ENCODE results near the gene WDR73.
A peak's percentile ranks its signal among the peaks of the same experiment; 100 is the strongest.

The WDR73 gene

DNA sequence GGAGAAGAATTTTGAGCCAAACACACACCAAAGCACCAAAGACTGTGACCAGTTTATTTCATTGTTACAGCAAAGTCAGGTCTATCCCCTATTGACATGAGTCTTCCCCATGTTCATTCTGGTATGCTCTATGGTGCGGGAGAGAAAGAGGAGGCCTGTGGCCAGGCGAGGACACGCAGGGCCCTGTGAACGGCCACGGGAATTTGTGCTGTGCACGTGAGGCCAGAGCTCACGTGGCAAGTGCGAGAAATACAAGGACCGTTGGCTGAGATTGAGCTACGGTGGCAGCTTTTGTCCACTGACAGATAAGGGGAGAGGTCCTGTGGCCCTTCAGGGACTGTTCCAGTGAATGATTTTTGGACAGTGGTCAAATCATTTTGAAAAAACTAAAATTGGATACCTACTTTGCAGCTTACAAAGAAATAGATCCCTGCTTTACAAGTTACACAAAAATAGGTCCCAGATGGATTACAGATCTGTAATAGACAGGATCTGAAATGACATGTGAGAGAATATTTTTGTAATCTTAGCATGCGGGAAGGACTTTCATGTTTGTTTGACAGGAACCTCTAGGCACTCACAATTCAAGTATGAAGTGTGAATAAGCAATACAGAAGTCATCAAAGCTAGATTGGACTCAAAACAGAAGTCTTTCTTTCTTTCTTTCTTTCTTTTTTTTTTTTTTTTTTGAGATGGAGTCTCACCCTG, 44.1 kb downstream of the WDR73 start:
- DNase-seq = no peak

DNA sequence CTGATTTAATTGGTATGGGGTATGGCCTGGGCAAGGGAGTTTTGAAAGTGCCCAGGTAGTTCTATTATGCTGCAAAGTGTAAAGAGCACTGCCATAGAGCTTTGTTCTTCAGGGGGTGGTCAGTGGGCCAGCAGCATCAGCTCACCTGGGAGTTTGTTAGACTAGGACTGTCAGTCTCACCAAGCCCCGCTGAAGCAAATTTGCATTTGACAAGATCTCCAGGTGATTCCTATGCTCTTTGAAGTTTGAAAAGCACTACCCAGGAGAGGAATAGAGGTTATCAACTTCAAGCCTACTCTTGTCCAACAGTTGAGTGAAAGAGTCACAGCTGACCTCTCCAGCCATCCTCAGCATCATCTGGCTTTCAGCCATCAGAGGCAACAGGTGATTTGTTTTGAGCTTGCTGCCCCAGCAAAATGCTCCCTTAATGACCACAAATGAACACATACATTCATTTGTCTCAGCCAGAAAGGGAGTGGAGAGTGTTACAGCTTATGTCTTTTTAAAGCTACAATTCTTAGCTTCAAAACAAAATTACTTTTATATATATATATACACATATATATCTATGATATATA, 45.3 kb downstream of the WDR73 start:
- no peak for DNase-seq

DNA sequence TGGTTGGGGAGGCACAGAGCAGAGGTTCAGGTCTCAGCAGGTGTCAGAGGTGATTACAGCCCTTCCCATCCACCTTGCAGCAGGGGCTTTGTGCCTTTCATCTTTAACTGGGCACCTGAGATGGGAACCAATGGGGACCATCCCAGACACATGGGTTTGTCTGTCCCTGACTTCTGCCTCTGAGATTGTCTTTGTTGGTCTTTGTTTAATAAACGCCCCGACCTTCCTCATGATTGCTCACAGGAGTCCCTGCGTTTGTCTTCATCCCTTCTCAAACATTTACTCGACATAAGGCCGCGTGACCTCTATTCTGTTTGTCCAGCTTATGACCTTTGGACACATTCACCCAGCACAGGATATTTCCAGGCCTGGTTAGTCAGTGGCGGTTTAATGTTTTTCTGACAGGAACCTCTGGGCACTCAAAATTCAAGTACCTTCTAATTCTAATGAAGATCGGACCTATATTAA, 47.4 kb downstream of the WDR73 start:
- no peak for DNase-seq

DNA sequence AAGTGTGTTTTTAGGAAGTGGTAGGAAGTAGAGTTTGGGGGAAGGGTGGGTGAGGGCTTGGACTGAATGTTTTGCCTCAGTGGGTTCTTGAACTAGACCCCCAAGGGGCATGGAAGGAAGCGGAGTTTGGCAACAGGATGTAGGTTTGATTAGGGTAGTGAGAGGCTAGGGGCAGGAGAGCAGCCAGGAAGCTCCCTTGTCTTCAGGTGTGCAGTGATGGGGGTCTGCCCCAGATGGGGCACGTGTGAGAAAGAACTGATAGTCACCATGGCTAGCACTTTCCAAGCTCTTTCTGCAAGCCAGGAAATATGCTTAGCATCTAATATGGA, 48.6 kb downstream of the WDR73 start:
- no peak for DNase-seq

DNA sequence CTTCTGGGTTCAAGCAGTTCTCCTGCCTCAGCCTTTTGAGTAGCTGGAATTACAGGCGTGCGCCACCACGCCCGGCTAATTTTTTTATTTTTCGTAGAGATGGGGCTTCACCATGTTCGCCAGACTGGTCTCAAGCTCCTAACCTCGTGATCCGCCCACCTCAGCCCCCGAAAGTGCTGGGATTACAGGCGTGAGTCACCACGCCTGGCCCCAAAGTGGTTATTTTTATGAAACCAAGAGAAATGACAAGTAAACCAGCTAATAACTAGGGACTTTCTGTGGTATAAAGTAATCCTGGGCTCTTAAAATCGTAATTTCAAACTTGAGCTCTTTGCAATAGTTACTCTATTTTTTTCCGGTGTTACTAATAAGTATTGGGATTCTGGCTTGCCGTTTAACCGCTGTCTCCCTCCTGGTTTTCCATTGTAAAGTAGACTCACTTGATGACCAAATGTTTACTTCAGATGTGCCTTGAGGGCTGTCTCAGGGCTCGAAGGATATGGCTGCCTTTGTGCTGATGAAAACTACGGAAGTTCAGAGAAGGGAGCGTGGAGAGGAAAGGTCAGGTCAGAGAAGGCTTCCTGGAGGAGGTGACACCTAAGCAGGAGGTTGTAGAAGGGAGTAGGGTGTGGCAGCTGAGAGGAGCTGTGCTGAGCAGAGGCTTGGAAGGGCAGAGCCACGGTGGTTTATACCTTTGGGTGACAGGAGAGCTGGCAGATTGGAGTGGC, 49.1 kb downstream of the WDR73 start:
- peak; percentile 71 for DNase-seq

DNA sequence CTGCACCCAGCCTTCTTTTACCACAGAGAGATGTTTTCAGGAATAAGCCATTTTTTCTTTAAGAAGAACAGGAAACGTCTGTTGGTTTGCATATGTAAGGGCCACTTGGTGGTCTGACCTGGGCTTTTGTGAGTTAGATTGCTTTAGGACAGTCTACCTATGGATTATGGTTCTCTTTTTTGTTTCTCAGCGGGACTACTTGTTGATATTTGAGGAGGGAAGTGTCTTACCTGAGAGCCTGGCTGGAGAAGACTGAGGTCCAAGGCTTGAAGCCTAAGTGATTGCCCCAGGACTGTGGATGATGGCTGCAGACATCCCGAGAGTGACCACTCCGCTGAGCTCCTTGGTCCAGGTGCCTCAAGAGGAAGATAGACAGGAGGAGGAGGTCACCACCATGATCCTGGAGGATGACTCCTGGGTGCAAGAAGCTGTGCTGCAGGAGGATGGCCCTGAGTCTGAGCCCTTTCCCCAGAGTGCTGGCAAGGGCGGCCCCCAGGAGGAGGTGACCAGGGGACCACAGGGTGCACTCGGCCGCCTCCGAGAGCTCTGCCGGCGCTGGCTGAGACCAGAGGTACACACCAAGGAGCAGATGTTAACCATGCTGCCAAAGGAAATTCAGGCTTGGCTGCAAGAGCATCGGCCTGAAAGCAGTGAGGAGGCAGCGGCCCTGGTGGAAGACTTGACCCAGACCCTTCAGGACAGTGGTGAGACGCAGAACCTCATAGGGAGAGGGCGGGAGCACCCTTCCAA, 50.3 kb downstream of the WDR73 start:
- DNase-seq = no peak

DNA sequence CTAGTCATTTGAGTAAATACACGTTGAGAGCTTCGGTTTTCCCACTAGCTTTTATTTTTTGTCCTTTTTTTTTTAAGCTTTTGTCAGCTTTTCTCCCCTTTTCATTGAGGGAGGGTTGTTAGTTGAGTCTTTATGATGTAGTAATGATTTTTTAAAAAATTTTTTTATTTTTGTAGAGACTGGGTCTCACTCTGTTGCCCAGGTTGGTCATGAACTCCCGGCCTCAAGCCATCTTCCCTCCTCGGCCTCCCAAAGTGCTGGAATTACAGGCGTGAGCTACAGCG, 52.6 kb downstream of the WDR73 start:
- DNase-seq = no peak

DNA sequence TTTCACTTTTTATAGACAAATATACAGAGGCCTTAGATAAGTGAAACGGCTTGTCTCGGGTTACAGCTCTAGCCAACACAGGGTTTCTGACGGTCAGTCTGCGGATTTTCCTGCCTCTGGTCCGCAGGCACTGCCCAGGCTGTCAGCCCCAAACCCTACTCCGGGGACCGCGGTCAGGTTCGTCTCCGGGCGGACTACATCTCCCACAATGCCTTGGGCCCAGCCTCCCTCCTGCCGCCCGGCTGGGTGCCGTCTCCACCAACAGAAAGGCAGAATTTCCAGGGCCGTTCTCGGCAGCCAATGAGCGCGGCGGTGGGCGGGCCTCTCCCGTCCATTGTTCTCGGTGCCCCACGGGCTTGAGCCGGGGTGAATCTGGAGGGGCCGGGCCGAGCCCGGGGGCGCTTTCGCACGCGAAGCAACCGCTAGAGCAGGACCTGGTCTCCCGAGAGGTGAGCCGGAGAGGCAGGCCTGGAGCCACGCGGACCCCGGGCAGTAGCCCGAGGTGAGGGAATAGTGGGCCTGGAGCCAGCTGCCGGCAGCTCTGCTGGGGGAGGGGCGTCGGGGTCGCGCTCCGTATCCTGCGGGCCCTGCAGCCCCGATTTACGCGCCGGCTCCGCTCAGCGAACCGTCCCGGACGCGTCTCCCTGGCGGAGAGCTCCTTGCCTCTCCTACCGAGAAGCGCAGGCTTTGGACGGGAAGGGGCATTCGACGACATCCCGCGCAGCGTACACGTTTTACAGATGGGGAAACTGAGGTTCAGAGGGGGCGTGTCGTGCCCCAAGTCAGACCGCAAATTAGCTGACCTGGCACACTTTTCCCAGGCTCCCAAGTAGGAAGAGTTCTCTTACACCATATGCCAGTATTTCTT, 53.2 kb downstream of the WDR73 start, which contains the start of gene ZSCAN2:
TSS of gene ZSCAN2 (plus strand) at position 323 of the 868 bp plus-strand sequence. CDS start 2,919 bp downstream, outside the sequence.
- DNase-seq = peak; percentile 97

DNA sequence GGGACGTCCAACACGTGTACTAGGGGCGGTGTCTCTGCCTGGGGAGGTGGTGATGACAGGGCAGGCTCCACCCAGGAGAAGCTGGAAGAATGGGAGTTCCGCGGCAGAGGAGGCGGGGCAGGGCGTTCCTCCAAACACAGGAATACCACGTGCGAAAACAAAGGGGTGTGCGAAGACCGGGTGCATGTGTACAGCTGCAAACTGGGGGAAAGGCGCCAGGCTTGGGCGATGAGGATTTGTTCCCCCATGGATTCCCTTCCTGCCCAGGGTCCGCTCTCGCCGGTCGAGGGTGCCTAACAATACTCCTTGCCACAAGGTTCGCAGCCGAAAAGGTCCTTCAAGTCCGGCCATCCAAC, 53.8 kb downstream of the WDR73 start:
- DNase-seq = peak; percentile 74

DNA sequence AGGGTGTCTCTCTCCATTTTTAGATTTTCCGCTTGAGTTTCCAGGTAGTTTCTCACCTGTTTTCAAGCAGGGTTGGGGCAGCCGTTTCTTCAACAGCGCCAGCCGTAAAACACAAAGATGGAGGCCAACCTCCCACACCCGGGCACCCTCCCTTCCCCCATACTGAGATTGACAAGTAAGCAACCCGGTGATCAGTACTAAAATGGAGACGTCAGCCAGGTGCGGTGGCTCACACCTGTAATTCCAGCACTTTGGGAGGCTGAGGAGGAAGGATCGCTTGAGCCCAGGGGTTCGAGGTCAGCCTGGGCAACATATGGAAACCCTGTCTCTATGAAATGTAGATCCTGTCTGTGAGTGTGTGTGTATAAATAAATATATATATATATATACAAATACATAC, 54.2 kb downstream of the WDR73 start:
- DNase-seq = no peak

DNA sequence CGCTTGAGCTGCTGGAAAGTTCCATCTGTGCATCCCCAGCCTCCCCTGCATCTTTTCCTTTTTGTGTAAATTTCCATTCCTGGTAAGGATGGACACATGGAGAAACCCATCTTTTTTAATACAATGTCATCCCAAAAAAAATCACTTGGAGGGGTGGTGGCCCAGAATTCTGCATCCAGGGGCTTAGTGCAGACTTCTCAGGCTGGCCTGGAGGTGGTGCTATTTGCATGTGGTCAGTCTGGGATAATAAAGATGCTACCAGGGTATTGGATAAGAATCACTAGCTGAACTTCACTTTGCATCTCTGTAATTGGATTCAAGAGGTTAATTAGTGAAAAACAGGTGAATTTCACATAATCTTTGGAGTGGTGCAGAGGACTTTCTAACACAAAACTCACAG, 55.1 kb downstream of the WDR73 start:
- DNase-seq = peak; percentile 55

DNA sequence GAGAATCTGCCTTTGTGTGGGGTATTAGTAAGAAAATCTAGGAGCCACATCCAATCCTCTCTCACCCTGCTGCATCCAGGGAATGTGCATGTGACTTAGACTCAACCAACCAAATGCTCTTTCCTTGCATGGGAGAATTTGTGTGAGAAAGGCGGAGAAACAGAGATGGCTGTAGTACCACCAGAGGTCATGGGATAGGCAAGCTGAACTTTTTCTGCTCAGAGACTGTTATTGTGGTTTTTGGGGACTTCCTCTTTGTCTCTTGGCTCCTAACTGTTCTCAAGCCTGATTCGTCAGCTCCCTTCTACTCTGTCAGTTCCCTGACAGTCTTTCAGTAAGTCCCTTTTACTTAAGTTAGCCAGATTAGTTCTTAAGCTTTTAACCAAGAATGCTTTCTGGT, 55.8 kb downstream of the WDR73 start:
- peak; percentile 6 for DNase-seq

DNA sequence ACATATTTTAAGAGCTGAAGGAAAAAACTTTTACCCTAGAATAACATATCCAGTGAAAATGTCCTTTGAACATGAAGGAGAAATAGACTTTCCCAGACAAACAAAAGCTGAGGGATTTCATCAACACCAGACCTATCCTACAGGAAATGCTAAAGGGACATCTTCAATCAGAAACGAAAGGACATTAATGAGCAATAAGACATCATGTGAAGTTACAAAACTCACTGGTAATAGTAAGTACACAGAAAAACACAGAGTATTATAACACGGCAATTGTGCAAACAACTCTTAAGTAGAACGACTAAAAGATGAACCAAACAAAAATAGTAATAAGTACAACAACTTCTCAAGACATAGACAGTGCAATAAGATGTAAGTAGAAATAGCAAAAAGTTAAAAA, 56.8 kb downstream of the WDR73 start:
- no peak for DNase-seq

DNA sequence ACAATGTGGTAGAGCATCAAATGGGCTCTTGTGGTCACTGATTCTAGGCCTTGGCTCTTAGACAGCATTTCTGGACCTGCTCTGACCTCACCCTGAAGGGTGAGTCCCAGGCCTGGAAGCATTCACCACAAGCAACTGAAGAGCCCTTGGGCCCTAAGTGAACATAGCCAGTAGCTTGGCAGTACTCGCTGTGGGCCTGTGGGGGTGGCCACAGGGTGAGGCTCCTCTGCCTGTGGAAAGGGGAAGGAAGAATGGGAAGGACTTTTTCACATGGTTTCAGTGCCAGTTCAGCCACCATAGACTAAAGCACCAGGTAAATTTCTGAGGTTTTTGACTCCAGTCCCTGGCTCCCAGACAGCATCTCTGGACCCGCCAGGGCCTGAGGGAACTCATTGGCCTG, 58.4 kb downstream of the WDR73 start:
- DNase-seq = no peak

DNA sequence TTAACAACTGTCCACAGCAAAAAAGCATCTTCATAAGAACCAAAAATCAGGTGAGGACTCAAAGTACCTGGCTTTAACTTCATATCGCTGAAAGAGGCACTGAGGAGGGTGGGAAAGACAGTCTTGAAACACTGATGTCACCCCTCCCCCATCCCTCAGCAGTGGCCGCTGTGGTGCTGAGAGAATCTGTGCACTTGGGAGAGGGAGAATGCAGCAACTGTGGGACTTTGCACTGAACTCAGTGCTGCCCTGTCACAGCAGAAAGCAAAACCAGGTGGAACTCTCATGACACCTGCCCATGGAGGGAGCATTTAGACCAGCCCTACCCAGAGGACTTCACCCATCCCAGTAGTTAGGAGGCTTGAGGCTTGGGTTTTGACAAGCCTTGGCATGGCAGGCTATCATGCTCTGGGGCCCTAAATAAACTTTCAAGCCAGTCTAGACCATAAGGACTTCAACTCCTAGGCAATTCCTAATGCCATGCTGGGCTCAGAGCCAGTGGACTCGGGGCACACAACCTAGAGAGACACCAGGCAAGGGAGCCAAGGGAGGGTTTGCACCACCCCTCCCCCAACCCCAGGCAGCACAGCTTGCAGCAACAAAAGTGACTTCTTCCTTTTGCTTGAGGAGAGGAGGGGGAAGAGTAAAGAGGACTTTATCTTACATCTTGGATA, 59.3 kb downstream of the WDR73 start:
- no peak for DNase-seq

DNA sequence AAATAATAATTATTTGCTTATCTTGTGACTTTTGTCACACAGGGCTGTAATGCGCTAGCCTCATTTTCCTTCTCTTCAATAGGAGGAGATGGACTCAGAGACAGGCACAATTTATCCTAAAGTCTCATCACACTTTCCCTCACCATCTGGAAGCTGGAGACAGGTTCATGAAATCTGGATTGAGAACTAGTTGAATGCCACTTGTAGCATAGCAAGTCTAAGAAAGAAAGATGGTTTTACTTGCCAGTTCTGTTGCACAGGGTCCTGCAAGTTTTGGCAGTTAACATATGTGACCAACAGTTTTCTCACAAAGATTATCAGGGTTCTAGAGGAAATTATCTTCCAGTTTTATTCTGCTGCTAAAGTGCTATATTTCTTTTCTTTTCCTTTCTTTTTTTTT, 62.3 kb downstream of the WDR73 start:
- no peak for DNase-seq

DNA sequence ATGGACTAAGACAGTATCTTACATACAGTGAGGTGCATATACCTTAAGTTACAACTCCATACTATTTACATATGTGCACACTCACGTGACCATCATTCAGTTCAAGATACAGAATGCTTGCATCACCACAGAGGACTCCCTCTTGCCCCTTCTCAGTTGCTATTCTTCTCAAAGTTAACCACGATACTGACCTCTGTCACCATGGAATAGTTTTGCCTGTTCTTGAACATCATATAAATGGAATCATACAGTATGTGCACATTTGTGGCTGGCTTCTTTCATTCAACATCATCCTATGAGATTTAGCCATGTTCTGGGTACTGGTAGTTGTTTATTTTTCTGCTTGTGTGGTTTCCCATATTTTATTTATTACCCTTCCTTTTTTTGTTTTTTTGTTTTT, 63.7 kb downstream of the WDR73 start:
- DNase-seq = no peak
